Suprapubic skin (tissue), 4 donors: ENCODE data around the gene ZGRF1. TPM values are rescaled to one million over a fixed set of nuclear protein-coding genes. Genes with fewer than 3 reads are reported as not detected.

Source experiments
- DNase-seq, 2 donors: peaks; one replicate each; pipeline ENCODE4 v3.0.0-alpha.2; 2019; ENCODE audit warnings: low spot score in 2 of 2
- H3K27ac ChIP-seq: fragments of 200-600 bp; sonication (generic); one replicate; pipeline ENCODE4 v1.5.1; 2019
- H3K27me3 ChIP-seq: fragments of 200-600 bp; sonication (generic); one replicate; pipeline ENCODE4 v1.5.1; 2019
- H3K36me3 ChIP-seq: fragments of 200-600 bp; sonication (generic); one replicate; pipeline ENCODE4 v1.5.1; 2019
- H3K4me1 ChIP-seq: fragments of 200-600 bp; sonication (generic); one replicate; pipeline ENCODE4 v1.5.1; 2019
- H3K4me3 ChIP-seq: fragments of 200-600 bp; sonication (generic); one replicate; pipeline ENCODE4 v1.5.1; 2019; ENCODE audit warnings: mild to moderate bottlenecking
- H3K9me3 ChIP-seq: fragments of 200-600 bp; sonication (generic); one replicate; pipeline ENCODE4 v1.5.1; 2019
- CTCF ChIP-seq, 2 donors: fragments of 200-600 bp in 1 of 2; fragments of 450-650 bp in 1 of 2; sonication (generic) in 1 of 2; IDR thresholded peaks; one replicate each; pipeline ENCODE4 v1.5.1; 2016 to 2019; ENCODE audit warnings: antibody characterized with exemption in 2 of 2, mild to moderate bottlenecking in 1 of 2, moderate library complexity in 1 of 2
- EP300 ChIP-seq: sonication (generic); formaldehyde crosslinking; IDR thresholded peaks from one replicate; pipeline ENCODE4 v1.6.1; 2017; ENCODE audit warnings: antibody characterized with exemption
- POLR2A ChIP-seq, 2 donors: fragments of 450-650 bp; IDR thresholded peaks; one replicate each; pipeline ENCODE4 v1.6.1; 2017; ENCODE audit warnings: antibody characterized with exemption in 2 of 2, mild to moderate bottlenecking in 2 of 2, moderate library complexity in 2 of 2
- POLR2AphosphoS5 ChIP-seq, 3 donors: sonication (generic); formaldehyde crosslinking; IDR thresholded peaks; one replicate each; pipeline ENCODE4 v1.6.1; 2017; ENCODE audit warnings: antibody characterized with exemption in 3 of 3
- WGBS: methylation state at CpG from one replicate; pipeline ENCODE4 v1.1.5; 2018; 5-methylcytosine and 5-hydroxymethylcytosine counted together
- total RNA-seq, 4 donors: library from RNA; depleted of rRNA; stranded (reverse); fragments of >200 nt; gene quantifications; one replicate each; pipeline ENCODE4 v1.1.0, GENCODE V29; 2016

Gene ZGRF1
- total RNA-seq, 4 donors from 2014 or later = 2.0 to 9.7 (median 6.6) TPM

GRCh38 chr4:112567536-112567935 is 69.2 kb downstream of the ZGRF1 start:
- TF ChIP-seq EP300 = no peak
- TF ChIP-seq POLR2AphosphoS5 (IDR thresholded peaks at IDR 0.05) = no peak
- TF ChIP-seq CTCF (IDR thresholded peaks at IDR 0.05) = no peak
- TF ChIP-seq POLR2A (IDR thresholded peaks at IDR 0.05) = no peak
- no peaks in the 10 kb centered on the region for H3K9me3 ChIP-seq
- no peak overlapping the region for H3K4me3 ChIP-seq

GRCh38 chr4:112564706-112565270 is 71.9 kb downstream of the ZGRF1 start:
- TF ChIP-seq POLR2A (IDR thresholded peaks at IDR 0.05) (no peak), CTCF (IDR thresholded peaks at IDR 0.05) (no peak)
- Histone ChIP-seq H3K27me3 (no peaks in the 10 kb centered on the region), H3K4me3 (no peak overlapping the region), H3K27ac (no peak overlapping the region), H3K4me1 (no peaks in the 10 kb centered on the region), H3K9me3 (no peaks in the 10 kb centered on the region), H3K36me3 (no peaks in the 10 kb centered on the region)
- DNase-seq = no peak
- WGBS = 97% methylated on average over 25 of the region's 25 CpGs

More at GRCh38 chr4:112567536-112567935, 69.2 kb downstream of the ZGRF1 start:
- WGBS = 98% methylated on average over 5 of the region's 5 CpGs
- no peaks in the 10 kb centered on the region for H3K27me3 ChIP-seq
- no peak overlapping the region for H3K27ac ChIP-seq
- DNase-seq = no peak
- H3K4me1 ChIP-seq = no peaks in the 10 kb centered on the region
- H3K36me3 ChIP-seq = no peaks in the 10 kb centered on the region

DNA sequence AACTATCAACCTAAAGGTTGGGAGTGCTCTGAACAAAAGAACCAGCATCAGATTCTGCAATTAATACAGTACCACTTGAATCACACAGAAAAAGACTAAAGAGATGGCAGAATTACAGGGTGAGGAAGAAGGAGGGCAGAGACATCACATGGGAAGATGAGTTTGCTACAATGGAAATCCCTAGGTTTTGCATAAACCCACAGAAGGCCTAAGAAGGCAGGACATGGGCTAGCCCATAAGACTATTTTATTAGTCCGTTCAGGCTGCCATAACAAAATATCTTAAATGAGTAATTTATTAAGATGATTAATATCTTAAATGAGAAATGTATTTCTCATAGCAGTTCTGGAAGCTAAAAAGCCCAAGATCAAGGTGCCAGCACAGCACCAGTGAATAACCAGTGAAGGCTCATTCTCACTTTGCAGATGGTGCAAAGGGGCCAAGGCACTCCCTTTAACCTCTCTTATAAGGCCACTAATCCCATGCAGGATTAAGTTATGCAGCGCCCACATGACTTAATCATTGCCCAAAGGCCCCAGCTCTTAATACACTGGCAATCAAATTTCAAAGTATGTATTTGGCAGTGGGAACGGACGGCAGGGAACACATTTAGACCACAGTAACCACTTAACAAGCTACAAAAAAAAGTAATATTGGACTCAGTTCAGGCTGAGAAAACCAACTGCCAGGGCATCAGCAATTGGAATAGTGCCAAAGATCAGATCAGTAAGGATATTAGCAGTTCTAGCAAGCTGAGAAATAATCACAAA is 73.1 kb downstream of the ZGRF1 start:
- 71% methylated on average over 4 of the region's 4 CpGs for WGBS
- DNase-seq = no peak
- H3K27me3 ChIP-seq = no peaks in the 10 kb centered on the region
- H3K27ac ChIP-seq = no peak overlapping the region
- no peak overlapping the region for H3K4me3 ChIP-seq
- no peaks in the 10 kb centered on the region for H3K4me1 ChIP-seq
- no peaks in the 10 kb centered on the region for H3K9me3 ChIP-seq
- TF ChIP-seq EP300 (no peak), POLR2AphosphoS5 (IDR thresholded peaks at IDR 0.05) (no peak), POLR2A (IDR thresholded peaks at IDR 0.05) (no peak), CTCF (IDR thresholded peaks at IDR 0.05) (no peak)
- no peaks in the 10 kb centered on the region for H3K36me3 ChIP-seq

DNA sequence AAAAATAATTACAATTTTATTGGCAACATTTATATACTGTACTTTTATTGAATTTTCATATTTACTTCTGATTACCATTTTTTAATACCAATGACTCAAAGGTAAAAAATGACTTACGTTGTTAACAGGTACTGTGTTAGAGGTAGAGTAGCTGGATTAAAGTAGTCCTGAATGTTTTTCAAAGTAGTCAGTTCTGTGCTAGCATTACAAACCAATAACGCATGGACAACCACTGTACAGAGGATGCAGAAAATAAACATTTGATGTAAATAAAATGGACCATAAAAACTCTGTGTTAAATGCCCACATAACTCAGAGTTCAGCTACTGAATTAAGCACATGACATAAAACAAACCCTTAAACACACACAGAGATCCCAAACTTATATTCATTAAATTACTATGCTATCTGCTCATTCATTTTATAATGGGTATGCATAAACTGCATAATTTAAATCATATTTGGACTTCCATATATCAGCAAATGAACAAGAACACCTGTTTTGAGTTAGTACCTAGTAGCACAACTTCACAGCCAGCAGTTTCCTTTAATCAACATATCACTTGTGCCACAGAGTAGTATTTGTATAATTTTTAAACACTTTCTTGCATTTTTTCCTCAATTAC is 74.3 kb downstream of the ZGRF1 start:
- H3K27me3 ChIP-seq = no peaks in the 10 kb centered on the region
- no peak for DNase-seq
- H3K4me1 ChIP-seq = no peaks in the 10 kb centered on the region
- no peaks in the 10 kb centered on the region for H3K36me3 ChIP-seq
- no peak for TF ChIP-seq EP300
- TF ChIP-seq POLR2A (IDR thresholded peaks at IDR 0.05) = no peak
- no peak for TF ChIP-seq POLR2AphosphoS5 (IDR thresholded peaks at IDR 0.05)
- no peak for TF ChIP-seq CTCF (IDR thresholded peaks at IDR 0.05)
- H3K27ac ChIP-seq = no peak overlapping the region
- 96% methylated on average over 2 of the region's 2 CpGs for WGBS
- H3K4me3 ChIP-seq = no peak overlapping the region
- H3K9me3 ChIP-seq = no peaks in the 10 kb centered on the region

- H3K36me3 ChIP-seq = no peaks in the 10 kb centered on the region
- H3K4me1 ChIP-seq = no peaks in the 10 kb centered on the region
- H3K27me3 ChIP-seq = no peaks in the 10 kb centered on the region
- H3K4me3 ChIP-seq = no peak overlapping the region
- TF ChIP-seq POLR2AphosphoS5 (IDR thresholded peaks at IDR 0.05) (no peak), EP300 (no peak), POLR2A (IDR thresholded peaks at IDR 0.05) (no peak), CTCF (IDR thresholded peaks at IDR 0.05) (no peak)
- no peaks in the 10 kb centered on the region for H3K9me3 ChIP-seq
- no peak for DNase-seq
- WGBS = 94% methylated on average over 2 of the region's 2 CpGs
- H3K27ac ChIP-seq = no peak overlapping the region
Measured at GRCh38 chr4:112560084-112560483, 76.6 kb downstream of the ZGRF1 start.
